NCI-H146 treated with DMSO at 0.1 percent for 48 hours (cell line): ENCODE measurements around the gene URM1.

Experiments
- DNase-seq: peaks from one replicate; lab custom pipeline; 2025; ENCODE audit not compliant: unreplicated experiment; lab: John Stamatoyannopoulos, UW

URM1 gene

GRCh38 chr9:128424268-128424780 lies 53.1 kb downstream of the URM1 start:
- DNase-seq = no peak

- no peak for DNase-seq
Observed at GRCh38 chr9:128428644-128429512, 57.7 kb downstream of the URM1 start.

- DNase-seq = no peak
Observed at GRCh38 chr9:128429513-128430086, 58.4 kb downstream of the URM1 start.

- DNase-seq = no peak
Observed at GRCh38 chr9:128431207-128431606, 60.0 kb downstream of the URM1 start.

DNA sequence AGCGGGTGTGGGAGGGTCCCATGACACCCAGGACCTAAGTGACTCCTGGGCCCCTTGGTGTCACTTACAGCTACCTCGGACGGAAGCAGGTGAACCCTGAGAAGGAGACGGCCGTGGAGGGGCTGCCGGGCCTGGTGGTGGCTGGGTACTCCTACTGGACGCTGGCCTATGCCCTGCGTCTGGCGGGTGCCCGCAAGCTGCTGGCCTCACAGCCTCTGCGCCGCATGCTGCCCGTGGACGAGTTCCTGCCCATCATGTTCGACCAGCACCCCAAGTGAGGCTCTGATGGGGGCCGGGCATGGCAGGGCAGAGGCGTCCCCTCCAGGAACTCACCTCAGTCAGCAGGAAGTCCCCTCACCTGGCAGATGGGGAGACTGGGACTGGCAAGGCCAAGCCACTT lies 63.2 kb downstream of the URM1 start:
- DNase-seq = no peak

DNA sequence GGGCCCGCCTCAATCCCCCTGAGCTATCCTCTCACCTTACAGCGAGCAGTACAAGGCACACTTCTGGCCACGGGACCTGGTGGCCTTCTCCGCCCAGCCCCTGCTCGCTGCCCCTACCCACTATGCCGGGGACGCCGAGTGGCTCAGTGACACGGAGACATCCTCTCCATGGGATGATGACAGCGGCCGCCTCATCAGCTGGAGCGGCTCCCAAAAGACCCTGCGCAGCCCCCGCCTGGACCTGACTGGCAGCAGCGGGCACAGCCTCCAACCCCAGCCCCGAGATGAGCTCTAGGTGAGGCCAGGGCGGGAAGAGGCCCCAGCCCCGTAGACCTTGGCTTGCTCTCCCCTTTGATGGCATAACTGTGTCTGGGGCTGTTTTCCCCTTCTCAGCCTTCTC lies 64.4 kb downstream of the URM1 start:
- DNase-seq = no peak

GRCh38 chr9:128438343-128439109 lies 67.4 kb downstream of the URM1 start:
- DNase-seq = peak; percentile 29

- DNase-seq = no peak
Observed at GRCh38 chr9:128439273-128439672, 68.1 kb downstream of the URM1 start.
